HepG2 (cell line): ENCODE measurements around the gene CRNKL1. TPM values are rescaled to one million over a fixed set of nuclear protein-coding genes. Genes with fewer than 3 reads are reported as not detected.

Experiments
- CAMTA2 ChIP-seq: sonication (generic); formaldehyde crosslinking; IDR thresholded peaks from 2 replicates; pipeline ENCODE4 v1.4.0; 2020; ENCODE audit warnings: mild to moderate bottlenecking, missing genetic modification reagents, borderline replicate concordance
- CHD4 ChIP-seq: fragments of 200-600 bp; sonication (generic); IDR thresholded peaks from 2 replicates; pipeline ENCODE4 v1.7.0; 2017; ENCODE audit warnings: mild to moderate bottlenecking, low read length, borderline replicate concordance
- EEA1 ChIP-seq: sonication (generic); formaldehyde crosslinking; IDR thresholded peaks from 2 replicates; pipeline ENCODE4 v1.5.1; 2020; ENCODE audit warnings: mild to moderate bottlenecking, missing genetic modification reagents, borderline replicate concordance
- FOXP1 ChIP-seq, 2 experiments: fragments of 450-650 bp in 1 of 2; IDR thresholded peaks; 2 replicates each; pipeline ENCODE4 v1.6.1; 2017 to 2018; ENCODE audit warnings: antibody characterized with exemption in 1 of 2
- MEF2D ChIP-seq: sonication (generic); formaldehyde crosslinking; IDR thresholded peaks from 2 replicates; pipeline ENCODE4 v1.5.1; 2020; ENCODE audit warnings: mild to moderate bottlenecking, missing genetic modification reagents
- SIN3B ChIP-seq: fragments of 150-350 bp; IDR thresholded peaks from 2 replicates; pipeline ENCODE4 v1.6.1; 2014; ENCODE audit warnings: low read length
- SRSF4 ChIP-seq: fragments of 200-400 bp; formaldehyde crosslinking; IDR thresholded peaks from one replicate; pipeline ENCODE4 v1.6.1; 2018; ENCODE audit warnings: mild to moderate bottlenecking, low read depth, low read length, moderate library complexity; ENCODE audit not compliant: poor library complexity, severe bottlenecking
- TBX3 ChIP-seq: fragments of 450-650 bp; IDR thresholded peaks from 2 replicates; pipeline ENCODE4 v1.6.1; 2017; ENCODE audit warnings: antibody characterized with exemption, mild to moderate bottlenecking, inconsistent platforms, borderline replicate concordance
- U2AF2 ChIP-seq: fragments of 200-400 bp; formaldehyde crosslinking; IDR thresholded peaks from 2 replicates; pipeline ENCODE4 v1.6.1; 2017; ENCODE audit warnings: low read depth, mild to moderate bottlenecking, low read length
- ZFP36L1 ChIP-seq: sonication (generic); formaldehyde crosslinking; IDR thresholded peaks from 2 replicates; pipeline ENCODE4 v1.8.0; 2022; ENCODE audit warnings: mild to moderate bottlenecking, missing genetic modification reagents, moderate library complexity
- ZNF589 ChIP-seq: sonication (generic); formaldehyde crosslinking; conservative IDR thresholded peaks from 2 replicates; pipeline ENCODE4 v1.8.0; 2022; ENCODE audit warnings: mild to moderate bottlenecking, moderate library complexity, missing genetic modification reagents
- ZNF629 ChIP-seq: sonication (generic); formaldehyde crosslinking; conservative IDR thresholded peaks from 2 replicates; pipeline ENCODE4 v1.5.0; 2020; ENCODE audit warnings: missing genetic modification reagents
- ZNF75D ChIP-seq: sonication (generic); formaldehyde crosslinking; IDR thresholded peaks from 2 replicates; pipeline ENCODE4 v1.8.1; 2023; ENCODE audit warnings: missing genetic modification reagents, mild to moderate bottlenecking, borderline replicate concordance
- ZNF766 ChIP-seq: sonication (generic); formaldehyde crosslinking; IDR thresholded peaks from 2 replicates; pipeline ENCODE4 v1.5.0; 2020; ENCODE audit warnings: missing genetic modification reagents, borderline replicate concordance
- ZNF878 ChIP-seq: sonication (generic); formaldehyde crosslinking; IDR thresholded peaks from 2 replicates; pipeline ENCODE4 v1.8.1; 2023; ENCODE audit warnings: mild to moderate bottlenecking, missing genetic modification reagents, moderate library complexity
- polyA plus RNA-seq, 8 experiments: library from polyadenylated mRNA; depleted of rRNA in 3 of 8; stranded (reverse) in 7 of 8; unstranded in 1 of 8; fragments of >200 nt; fragmentation: Illumina TruSeq in 4 of 8; extraction: Trizol in 4 of 8; gene quantifications; 2 replicates each; pipeline versions ENCODE4 v1.2.1 to v1.2.3, GENCODE V29; 2011 to 2016; ENCODE audit warnings: low read depth in 4 of 8, missing spikeins in 1 of 8, mixed read lengths in 1 of 8; ENCODE audit not compliant: insufficient read depth in 1 of 8
- total RNA-seq, 5 experiments: library from RNA; depleted of rRNA; stranded (reverse); fragments of >200 nt; fragmentation: Illumina TruSeq; extraction: Trizol; gene quantifications; 2 replicates each; pipeline ENCODE4 v1.2.3, GENCODE V29; 2016; ENCODE audit warnings: low read depth in 1 of 5
- TF ChIP-seq, protein P1 (sequence below): sonication (generic); formaldehyde crosslinking; IDR thresholded peaks from 2 replicates; pipeline ENCODE4 v1.9.0; 2021; ENCODE audit warnings: missing genetic modification reagents, mild to moderate bottlenecking, borderline replicate concordance
- TF ChIP-seq, protein P2 (sequence below): sonication (generic); formaldehyde crosslinking; IDR thresholded peaks from 2 replicates; pipeline ENCODE4 v1.8.0; 2022; ENCODE audit warnings: missing genetic modification reagents, low read depth, mild to moderate bottlenecking, borderline replicate concordance
- TF ChIP-seq, protein P3 (sequence below): sonication (generic); formaldehyde crosslinking; IDR thresholded peaks from 2 replicates; pipeline ENCODE4 v1.5.1; 2020; ENCODE audit warnings: mild to moderate bottlenecking, missing genetic modification reagents, borderline replicate concordance
- TF ChIP-seq, protein P4 (sequence below): sonication (generic); formaldehyde crosslinking; IDR thresholded peaks from 2 replicates; pipeline ENCODE4 v1.9.0; 2022; ENCODE audit warnings: low read depth, missing genetic modification reagents

CRNKL1 gene
- total and polyA plus RNA-seq, 2 of the 13 experiments (the other 11 are each of a cell fraction or from before 2014, with no cell fraction given): 12.3 to 64.5 TPM

DNA sequence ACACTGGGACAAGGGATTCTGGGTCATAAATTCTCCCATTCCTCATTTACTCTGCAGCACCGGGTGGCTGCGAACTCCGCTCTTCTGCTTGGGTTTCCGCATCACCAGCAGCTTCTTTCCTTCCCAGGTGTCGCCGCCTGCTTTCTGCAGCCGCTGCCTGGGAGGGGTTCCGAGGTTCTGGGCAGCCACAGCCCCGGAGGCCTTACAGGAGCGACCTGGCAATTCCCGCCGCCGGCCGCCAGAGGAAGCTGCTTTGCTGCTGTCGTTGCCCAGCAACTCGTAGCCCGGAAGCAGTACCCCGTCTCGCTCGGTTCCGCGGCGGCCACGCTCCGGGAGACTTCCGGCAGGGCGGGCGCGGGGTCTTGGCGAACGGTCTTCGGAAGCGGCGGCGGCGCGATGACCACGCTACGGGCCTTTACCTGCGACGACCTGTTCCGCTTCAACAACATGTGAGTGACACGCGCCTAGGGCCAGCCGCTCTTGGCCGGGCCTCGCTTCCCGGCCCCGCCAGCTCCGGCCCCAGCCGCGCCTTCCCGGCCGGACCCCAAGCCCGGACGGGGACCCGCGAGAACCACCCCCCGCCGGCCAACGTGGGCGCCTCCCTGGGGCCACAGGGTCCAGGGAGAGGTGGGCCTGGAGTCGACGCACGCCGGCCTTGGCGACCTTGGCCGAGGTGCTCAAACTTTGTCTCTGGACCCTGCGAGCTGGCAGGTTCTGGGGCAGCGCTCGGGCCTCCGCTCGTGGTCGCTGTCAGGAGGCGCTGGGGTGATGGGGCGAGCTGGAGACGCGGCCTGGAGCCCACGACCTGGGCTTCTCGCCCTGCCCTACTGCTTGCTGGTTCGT, 35.0 kb downstream of the CRNKL1 start, which contains the start of gene NAA20 (continued):
- TF ChIP-seq, protein P1, sequence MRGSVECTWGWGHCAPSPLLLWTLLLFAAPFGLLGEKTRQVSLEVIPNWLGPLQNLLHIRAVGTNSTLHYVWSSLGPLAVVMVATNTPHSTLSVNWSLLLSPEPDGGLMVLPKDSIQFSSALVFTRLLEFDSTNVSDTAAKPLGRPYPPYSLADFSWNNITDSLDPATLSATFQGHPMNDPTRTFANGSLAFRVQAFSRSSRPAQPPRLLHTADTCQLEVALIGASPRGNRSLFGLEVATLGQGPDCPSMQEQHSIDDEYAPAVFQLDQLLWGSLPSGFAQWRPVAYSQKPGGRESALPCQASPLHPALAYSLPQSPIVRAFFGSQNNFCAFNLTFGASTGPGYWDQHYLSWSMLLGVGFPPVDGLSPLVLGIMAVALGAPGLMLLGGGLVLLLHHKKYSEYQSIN (CRISPR knock-in tag): no peak
- TF ChIP-seq, protein P2, sequence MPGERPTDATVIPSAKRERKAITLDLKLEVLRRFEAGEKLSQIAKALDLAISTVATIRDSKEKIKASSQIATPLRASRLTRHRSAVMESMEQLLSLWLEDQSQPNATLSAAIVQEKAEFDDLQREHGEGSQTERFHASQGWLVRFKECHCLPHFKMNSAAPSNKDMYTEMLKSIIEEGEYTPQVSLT (CRISPR knock-in tag): no peak; the same call in 1 of the 2 replicates
- TF ChIP-seq U2AF2 (no peak), ZNF75D (CRISPR knock-in tag) (peak; percentile 37; the same call in 1 of the 2 replicates), ZNF629 (CRISPR knock-in tag) (no peak), CAMTA2 (CRISPR knock-in tag) (no peak; the same call in none of the 2 replicates), ZNF589 (CRISPR knock-in tag) (peak; percentile 99), SIN3B (peak; percentile 84), ZNF766 (CRISPR knock-in tag) (peak; percentile 82; the same call in 1 of the 2 replicates), FOXP1 (IDR thresholded peaks at IDR 0.05) (no peak), FOXP1 (CRISPR knock-in tag; IDR thresholded peaks at IDR 0.05) (no peak), EEA1 (CRISPR knock-in tag) (peak; percentile 97), ZNF878 (no peak), SRSF4 (no peak), TBX3 (peak; percentile 26; the same call in 1 of the 2 replicates), MEF2D (CRISPR knock-in tag) (peak; percentile 87; the same call in 1 of the 2 replicates), ZFP36L1 (CRISPR knock-in tag) (peak; percentile 90; the same call in 1 of the 2 replicates), CHD4 (no peak)
- TF ChIP-seq, protein P3, sequence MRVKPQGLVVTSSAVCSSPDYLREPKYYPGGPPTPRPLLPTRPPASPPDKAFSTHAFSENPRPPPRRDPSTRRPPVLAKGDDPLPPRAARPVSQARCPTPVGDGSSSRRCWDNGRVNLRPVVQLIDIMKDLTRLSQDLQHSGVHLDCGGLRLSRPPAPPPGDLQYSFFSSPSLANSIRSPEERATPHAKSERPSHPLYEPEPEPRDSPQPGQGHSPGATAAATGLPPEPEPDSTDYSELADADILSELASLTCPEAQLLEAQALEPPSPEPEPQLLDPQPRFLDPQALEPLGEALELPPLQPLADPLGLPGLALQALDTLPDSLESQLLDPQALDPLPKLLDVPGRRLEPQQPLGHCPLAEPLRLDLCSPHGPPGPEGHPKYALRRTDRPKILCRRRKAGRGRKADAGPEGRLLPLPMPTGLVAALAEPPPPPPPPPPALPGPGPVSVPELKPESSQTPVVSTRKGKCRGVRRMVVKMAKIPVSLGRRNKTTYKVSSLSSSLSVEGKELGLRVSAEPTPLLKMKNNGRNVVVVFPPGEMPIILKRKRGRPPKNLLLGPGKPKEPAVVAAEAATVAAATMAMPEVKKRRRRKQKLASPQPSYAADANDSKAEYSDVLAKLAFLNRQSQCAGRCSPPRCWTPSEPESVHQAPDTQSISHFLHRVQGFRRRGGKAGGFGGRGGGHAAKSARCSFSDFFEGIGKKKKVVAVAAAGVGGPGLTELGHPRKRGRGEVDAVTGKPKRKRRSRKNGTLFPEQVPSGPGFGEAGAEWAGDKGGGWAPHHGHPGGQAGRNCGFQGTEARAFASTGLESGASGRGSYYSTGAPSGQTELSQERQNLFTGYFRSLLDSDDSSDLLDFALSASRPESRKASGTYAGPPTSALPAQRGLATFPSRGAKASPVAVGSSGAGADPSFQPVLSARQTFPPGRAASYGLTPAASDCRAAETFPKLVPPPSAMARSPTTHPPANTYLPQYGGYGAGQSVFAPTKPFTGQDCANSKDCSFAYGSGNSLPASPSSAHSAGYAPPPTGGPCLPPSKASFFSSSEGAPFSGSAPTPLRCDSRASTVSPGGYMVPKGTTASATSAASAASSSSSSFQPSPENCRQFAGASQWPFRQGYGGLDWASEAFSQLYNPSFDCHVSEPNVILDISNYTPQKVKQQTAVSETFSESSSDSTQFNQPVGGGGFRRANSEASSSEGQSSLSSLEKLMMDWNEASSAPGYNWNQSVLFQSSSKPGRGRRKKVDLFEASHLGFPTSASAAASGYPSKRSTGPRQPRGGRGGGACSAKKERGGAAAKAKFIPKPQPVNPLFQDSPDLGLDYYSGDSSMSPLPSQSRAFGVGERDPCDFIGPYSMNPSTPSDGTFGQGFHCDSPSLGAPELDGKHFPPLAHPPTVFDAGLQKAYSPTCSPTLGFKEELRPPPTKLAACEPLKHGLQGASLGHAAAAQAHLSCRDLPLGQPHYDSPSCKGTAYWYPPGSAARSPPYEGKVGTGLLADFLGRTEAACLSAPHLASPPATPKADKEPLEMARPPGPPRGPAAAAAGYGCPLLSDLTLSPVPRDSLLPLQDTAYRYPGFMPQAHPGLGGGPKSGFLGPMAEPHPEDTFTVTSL (CRISPR knock-in tag): 0 out of 2 replicates have a peak, but pooled peaks have one; percentile 70
- TF ChIP-seq, protein P4, sequence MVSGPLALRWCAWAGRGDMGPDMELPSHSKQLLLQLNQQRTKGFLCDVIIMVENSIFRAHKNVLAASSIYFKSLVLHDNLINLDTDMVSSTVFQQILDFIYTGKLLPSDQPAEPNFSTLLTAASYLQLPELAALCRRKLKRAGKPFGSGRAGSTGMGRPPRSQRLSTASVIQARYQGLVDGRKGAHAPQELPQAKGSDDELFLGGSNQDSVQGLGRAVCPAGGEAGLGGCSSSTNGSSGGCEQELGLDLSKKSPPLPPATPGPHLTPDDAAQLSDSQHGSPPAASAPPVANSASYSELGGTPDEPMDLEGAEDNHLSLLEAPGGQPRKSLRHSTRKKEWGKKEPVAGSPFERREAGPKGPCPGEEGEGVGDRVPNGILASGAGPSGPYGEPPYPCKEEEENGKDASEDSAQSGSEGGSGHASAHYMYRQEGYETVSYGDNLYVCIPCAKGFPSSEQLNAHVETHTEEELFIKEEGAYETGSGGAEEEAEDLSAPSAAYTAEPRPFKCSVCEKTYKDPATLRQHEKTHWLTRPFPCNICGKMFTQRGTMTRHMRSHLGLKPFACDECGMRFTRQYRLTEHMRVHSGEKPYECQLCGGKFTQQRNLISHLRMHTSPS (CRISPR knock-in tag): peak; percentile 44; the same call in 1 of the 2 replicates
